ENCODE data around the gene ADAMTSL5. TPM values are rescaled to one million over a fixed set of nuclear protein-coding genes. Genes with fewer than 3 reads are reported as not detected.
"Not testable (repeated sequence)": the region's sequence is repeated elsewhere in the genome, so short reads cannot be mapped to it uniquely, and the experiment has no call there.

Gene ADAMTSL5
- total RNA-seq, 2 donors from 2014 or later: 2.0 to 6.0 TPM

GRCh38 chr19:1478934-1479707, 33.7 kb downstream of the ADAMTSL5 start, which contains the start of gene C19orf25:
Gene C19orf25, minus strand, starts transcription at chr19:1479215. Its CDS starts 312 bp downstream, at chr19:1478903.
- Mint-ChIP-seq H3K36me3 (peaks cover 6% of the 10 kb centered on the region in 2 donors), H3K9me3 (no peaks in the 10 kb centered on the region)
- peak; percentile 92 to 94 for DNase-seq (ENCODE audit: low spot score in 2 of 2)

GRCh38 chr19:1477056-1477455, 35.8 kb downstream of the ADAMTSL5 start:
- not testable (repeated sequence) for DNase-seq (ENCODE audit: low spot score in 2 of 2); ATAC-seq; H3K9me3 Mint-ChIP-seq; H3K36me3 Mint-ChIP-seq
- H3K27ac Mint-ChIP-seq: peak overlapping the region in 1 of 2 donors; percentile 62

More at GRCh38 chr19:1478934-1479707, 33.7 kb downstream of the ADAMTSL5 start, which contains the start of gene C19orf25:
- peak; percentile 98 to 99 for ATAC-seq
- peak within 1 kb of the TSS; percentile 86 to 96 for H3K27ac Mint-ChIP-seq

GRCh38 chr19:1475751-1476437, 36.9 kb downstream of the ADAMTSL5 start:
- H3K27ac Mint-ChIP-seq: no peak overlapping the region
- DNase-seq (ENCODE audit: low spot score in 2 of 2) (no peak), ATAC-seq (no peak)
- H3K9me3 Mint-ChIP-seq: no peaks in the 10 kb centered on the region
- H3K36me3 Mint-ChIP-seq: peaks cover 6% of the 10 kb centered on the region in 2 donors

- no peaks in the 10 kb centered on the region for H3K9me3 Mint-ChIP-seq
- ATAC-seq (no peak), DNase-seq (ENCODE audit: low spot score in 2 of 2) (no peak)
- H3K27ac Mint-ChIP-seq: no peak overlapping the region
- peaks cover 6% of the 10 kb centered on the region in 2 donors for H3K36me3 Mint-ChIP-seq
Measured at GRCh38 chr19:1474765-1475351, 38.0 kb downstream of the ADAMTSL5 start.

- no peak for ATAC-seq
Measured at GRCh38 chr19:1474011-1474764, 38.6 kb downstream of the ADAMTSL5 start.

GRCh38 chr19:1473085-1473851, 39.6 kb downstream of the ADAMTSL5 start:
- no peak for DNase-seq (ENCODE audit: low spot score in 2 of 2)
- no peak for ATAC-seq
- Mint-ChIP-seq H3K36me3 (no peaks in the 10 kb centered on the region), H3K9me3 (no peaks in the 10 kb centered on the region), H3K27ac (no peak overlapping the region)

More at GRCh38 chr19:1474011-1474764, 38.6 kb downstream of the ADAMTSL5 start:
- Mint-ChIP-seq H3K9me3 (no peaks in the 10 kb centered on the region), H3K36me3 (peaks cover 5% of the 10 kb centered on the region in 2 donors), H3K27ac (no peak overlapping the region)
- no peak for DNase-seq (ENCODE audit: low spot score in 2 of 2)

- DNase-seq (ENCODE audit: low spot score in 2 of 2) (no peak), ATAC-seq (no peak)
- H3K27ac Mint-ChIP-seq: no peak overlapping the region
- no peaks in the 10 kb centered on the region for H3K9me3 Mint-ChIP-seq
- no peaks in the 10 kb centered on the region for H3K36me3 Mint-ChIP-seq
Measured at GRCh38 chr19:1472231-1473084, 40.4 kb downstream of the ADAMTSL5 start.

GRCh38 chr19:1471515-1472160, 41.2 kb downstream of the ADAMTSL5 start:
- Mint-ChIP-seq H3K9me3 (no peaks in the 10 kb centered on the region), H3K27ac (no peak overlapping the region), H3K36me3 (no peaks in the 10 kb centered on the region)
- DNase-seq (ENCODE audit: low spot score in 2 of 2) (no peak), ATAC-seq (no peak)

- no peaks in the 10 kb centered on the region for H3K9me3 Mint-ChIP-seq
- H3K27ac Mint-ChIP-seq: no peak overlapping the region
- ATAC-seq (peak; percentile 41 to 44), DNase-seq (ENCODE audit: low spot score in 2 of 2) (no peak)
- no peaks in the 10 kb centered on the region for H3K36me3 Mint-ChIP-seq
Measured at GRCh38 chr19:1471010-1471514, 41.8 kb downstream of the ADAMTSL5 start.

- Mint-ChIP-seq H3K9me3 (no peaks in the 10 kb centered on the region), H3K27ac (no peak overlapping the region), H3K36me3 (no peaks in the 10 kb centered on the region)
- peak; percentile 43 to 68 for ATAC-seq
- DNase-seq (ENCODE audit: low spot score in 2 of 2): peak in 1 of 2 donors; percentile 67
Measured at GRCh38 chr19:1470305-1471009, 42.4 kb downstream of the ADAMTSL5 start.

GRCh38 chr19:1470055-1470304, 42.8 kb downstream of the ADAMTSL5 start:
- H3K36me3 Mint-ChIP-seq: no peaks in the 10 kb centered on the region
- H3K27ac Mint-ChIP-seq: no peak overlapping the region
- no peak for DNase-seq (ENCODE audit: low spot score in 2 of 2)
- no peaks in the 10 kb centered on the region for H3K9me3 Mint-ChIP-seq
- ATAC-seq: no peak

GRCh38 chr19:1469255-1470054, 43.4 kb downstream of the ADAMTSL5 start:
- H3K27ac Mint-ChIP-seq: no peak overlapping the region

GRCh38 chr19:1468821-1469254, 44.0 kb downstream of the ADAMTSL5 start:
- peak in 1 of 2 donors; percentile 36 for ATAC-seq
- Mint-ChIP-seq H3K9me3 (no peaks in the 10 kb centered on the region), H3K27ac (no peak overlapping the region), H3K36me3 (no peaks in the 10 kb centered on the region)
- peak in 1 of 2 donors; percentile 62 for DNase-seq (ENCODE audit: low spot score in 2 of 2)

More at GRCh38 chr19:1469255-1470054, 43.4 kb downstream of the ADAMTSL5 start:
- H3K9me3 Mint-ChIP-seq: no peaks in the 10 kb centered on the region
- DNase-seq (ENCODE audit: low spot score in 2 of 2): no peak
- peak in 1 of 2 donors; percentile 34 for ATAC-seq
- no peaks in the 10 kb centered on the region for H3K36me3 Mint-ChIP-seq

All from activated naive CD4-positive, alpha-beta T cell treated with anti-CD3 and anti-CD28 coated beads, Interleukin-2, amount 50 U/mL, for 72 hours (primary cell).